ENCODE data around the gene DRAM1. TPM values are rescaled to one million over a fixed set of nuclear protein-coding genes. Genes with fewer than 3 reads are reported as not detected.
A peak's percentile ranks its signal among the peaks of the same experiment; 100 is the strongest.

The DRAM1 gene
- total RNA-seq, 1 experiment from 2014 or later: 6.5 TPM

DNA sequence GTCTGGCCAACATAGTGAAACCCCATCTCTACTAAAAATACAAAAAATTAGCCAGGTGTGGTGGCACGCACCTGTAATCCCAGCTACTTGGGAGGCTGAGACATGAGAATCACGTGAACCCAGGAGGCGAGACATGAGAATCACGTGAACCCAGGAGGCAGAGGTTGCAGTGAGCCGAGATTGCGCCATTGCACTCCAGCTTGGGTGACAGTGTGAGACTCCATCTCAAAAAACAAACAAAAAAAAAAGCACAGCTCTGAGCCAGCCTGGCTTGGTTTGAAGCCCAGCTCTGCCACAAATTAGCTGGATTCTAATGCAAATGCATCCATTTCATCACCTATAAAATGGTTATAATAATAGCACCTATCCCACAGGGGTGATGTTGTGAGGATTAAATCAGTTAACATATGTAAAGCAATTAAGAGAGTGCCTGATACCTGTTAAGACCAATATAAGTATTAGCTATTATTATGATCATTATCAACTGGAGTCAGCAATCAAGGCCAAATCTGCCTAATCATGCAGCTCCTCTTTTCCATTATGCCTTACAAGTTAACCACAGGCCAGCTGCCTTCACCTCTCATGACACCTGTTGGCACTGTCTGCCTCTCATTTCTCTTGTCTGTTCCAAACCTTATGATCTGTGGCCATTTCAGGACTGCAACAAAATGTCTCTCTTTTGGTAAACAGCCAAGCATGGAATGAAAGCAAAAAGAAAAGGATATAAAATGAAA is 48.8 kb upstream of the DRAM1 start:
- H4K91ac ChIP-seq (ENCODE audit: insufficient read length, low read depth, low read length): no peak overlapping the region
- H2AFZ ChIP-seq (ENCODE audit: low read length): no peak overlapping the region
- no peak overlapping the region for H3K14ac ChIP-seq (ENCODE audit: insufficient read depth, low read length)
- H4K8ac ChIP-seq (replicated peaks; ENCODE audit: insufficient read length, low read depth, low read length): no peak overlapping the region
- no peaks in the 10 kb centered on the region for H3K9me3 Mint-ChIP-seq
- no peak overlapping the region for H3K4ac ChIP-seq (ENCODE audit: low read depth, low read length)
- no peak for TF ChIP-seq CTCF (conservative IDR thresholded peaks at IDR 0.05)
- H3K4me1 Mint-ChIP-seq: peaks cover 45 to 55% of the 10 kb centered on the region in 2 experiments
- no peak overlapping the region for H3K23ac ChIP-seq (ENCODE audit: insufficient read length, low read depth, low read length)
- no CpG with 5 or more reads among the region's 6 CpGs for WGBS (ENCODE audit: extremely low coverage, insufficient read length, low lambda C conversion rate)
- H3K18ac ChIP-seq (ENCODE audit: insufficient read length, low read depth, low read length): no peak overlapping the region
- no peaks in the 10 kb centered on the region for H3K9me3 ChIP-seq (ENCODE audit: control insufficient read depth, low read depth, low read length)
- no peak overlapping the region for H2BK5ac ChIP-seq (ENCODE audit: insufficient read length, low read length)
- no peak overlapping the region for H2AK5ac ChIP-seq (ENCODE audit: insufficient read length, low read length)
- H2BK20ac ChIP-seq (ENCODE audit: low read depth, low read length, poor library complexity, severe bottlenecking): no peak overlapping the region
- H4K5ac ChIP-seq (ENCODE audit: insufficient read length, low read depth, low read length): no peak overlapping the region
- H3K27me3 ChIP-seq (ENCODE audit: insufficient read depth, low read length): no peaks in the 10 kb centered on the region
- H3T11ph ChIP-seq (ENCODE audit: low read length): no peak overlapping the region
- H3K23me2 ChIP-seq (ENCODE audit: insufficient read length, low read depth, low read length, poor library complexity, severe bottlenecking): no peaks in the 10 kb centered on the region
- H3K27ac ChIP-seq (ENCODE audit: insufficient read length, low read depth, low read length): no peak overlapping the region
- no peak for DNase-seq
- no peak overlapping the region for H2BK120ac ChIP-seq (ENCODE audit: low read depth, low read length, poor library complexity, severe bottlenecking)
- H2BK15ac ChIP-seq (ENCODE audit: low read depth, low read length): no peak overlapping the region
- peaks cover 2% of the 10 kb centered on the region; the same call in 1 of the 2 replicates for H3K79me2 ChIP-seq (ENCODE audit: insufficient read depth, low read length)
- H3K79me1 ChIP-seq (ENCODE audit: insufficient read depth, low read depth, low read length, poor library complexity, severe bottlenecking): no peaks in the 10 kb centered on the region
- peaks cover 9% of the 10 kb centered on the region; the same call in 1 of the 2 replicates for H3K4me1 ChIP-seq (ENCODE audit: insufficient read depth, low read length)
- no peak overlapping the region for H3K56ac ChIP-seq (ENCODE audit: insufficient read length, low read depth, low read length)
- no peak overlapping the region for H3K9ac ChIP-seq (ENCODE audit: extremely low read depth, insufficient read length, low read length)
- H3K4me3 Mint-ChIP-seq: peak overlapping the region; percentile 93 to 98
- H3K27me3 Mint-ChIP-seq (ENCODE audit: low read depth): no peaks in the 10 kb centered on the region
- H2BK12ac ChIP-seq (ENCODE audit: insufficient read length, low read depth, low read length): no peak overlapping the region
- no peak overlapping the region for H3K4me2 ChIP-seq (ENCODE audit: insufficient read depth, insufficient read length, low read length)
- H4K20me1 ChIP-seq (ENCODE audit: control insufficient read depth, insufficient read depth, insufficient read length): no peaks in the 10 kb centered on the region
- peak overlapping the region in 2 of 3 experiments; percentile 87 to 91; a peak in 5 of 7 replicates for H3K27ac Mint-ChIP-seq
- peaks cover 0 to 2% (median 0%) of the 10 kb centered on the region in 3 experiments; a peak in 1 of 7 replicates for H3K36me3 Mint-ChIP-seq (ENCODE audit: insufficient read depth in 1 of 3, low read depth in 3 of 3)
